Body of pancreas (tissue), 4 donors: ENCODE results near the gene PHF21B.

Source experiments
- CTCF ChIP-seq, 7 experiments: fragments of 450-650 bp in 4 of 7; fragments of 200-600 bp in 3 of 7; sonication (generic) in 3 of 7; IDR thresholded peaks; one replicate each; pipeline ENCODE4 v1.5.1; 2016 to 2019; ENCODE audit warnings: antibody characterized with exemption in 7 of 7
- POLR2A ChIP-seq, 3 donors: fragments of 450-650 bp; IDR thresholded peaks; one replicate each; pipeline ENCODE4 v1.6.1; 2016; ENCODE audit warnings: antibody characterized with exemption in 3 of 3, mild to moderate bottlenecking in 2 of 3

GRCh38 chr22:45039133-45039532, 29.3 kb upstream of the PHF21B start:
- TF ChIP-seq POLR2A (IDR thresholded peaks at IDR 0.05) (no peak), CTCF (IDR thresholded peaks at IDR 0.05) (no peak)
